Sigmoid colon (tissue), 4 donors: Measurements from ENCODE around the gene SNAI3.

Source experiments
- CTCF ChIP-seq, 4 experiments: fragments of 450-650 bp in 3 of 4; fragments of 200-600 bp in 1 of 4; IDR thresholded peaks; one replicate each; pipeline ENCODE4 v1.5.1; 2016 to 2019; ENCODE audit warnings: antibody characterized with exemption in 4 of 4, mild to moderate bottlenecking in 3 of 4, moderate library complexity in 2 of 4
- EP300 ChIP-seq, 4 donors: sonication (generic); formaldehyde crosslinking; IDR thresholded peaks; one replicate each; pipeline ENCODE4 v1.6.1; 2017; ENCODE audit warnings: antibody characterized with exemption in 4 of 4
- POLR2A ChIP-seq, 2 donors: fragments of 450-650 bp; IDR thresholded peaks; one replicate each; pipeline ENCODE4 v1.6.1; 2016; ENCODE audit warnings: antibody characterized with exemption in 2 of 2, mild to moderate bottlenecking in 2 of 2, moderate library complexity in 2 of 2
- POLR2AphosphoS5 ChIP-seq, 4 donors: sonication (generic); formaldehyde crosslinking; IDR thresholded peaks; one replicate each; pipeline ENCODE4 v1.6.1; 2017; ENCODE audit warnings: antibody characterized with exemption in 4 of 4

DNA sequence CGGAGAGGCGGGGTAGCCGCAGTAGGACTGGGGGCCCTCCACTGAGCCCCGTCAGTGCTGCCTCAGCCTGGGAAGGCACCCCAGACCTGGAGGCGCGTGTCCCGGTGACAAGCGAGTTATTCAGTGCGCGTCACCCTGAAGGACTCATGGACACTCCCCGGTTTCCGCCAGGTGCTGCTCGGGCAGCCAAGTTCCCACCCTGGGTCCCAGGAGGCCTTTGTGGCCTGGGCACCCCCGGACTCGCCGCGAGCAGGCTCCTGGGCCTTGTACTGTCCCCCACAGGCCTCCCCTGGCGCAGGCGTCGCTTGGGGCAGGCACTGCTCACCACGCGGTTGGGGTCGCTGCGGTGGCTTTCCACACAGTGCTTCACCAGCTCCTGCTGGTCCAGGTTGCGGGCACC lies 12.3 kb upstream of the SNAI3 start:
- TF ChIP-seq CTCF (IDR thresholded peaks at IDR 0.05) (no peak), POLR2A (IDR thresholded peaks at IDR 0.05) (no peak), EP300 (IDR thresholded peaks at IDR 0.05) (no peak), POLR2AphosphoS5 (IDR thresholded peaks at IDR 0.05) (no peak)
